ENCODE results near the gene PALLD. TPM values are rescaled to one million over a fixed set of nuclear protein-coding genes. Genes with fewer than 3 reads are reported as not detected.
"Not testable (repeated sequence)": the region's sequence is repeated elsewhere in the genome, so short reads cannot be mapped to it uniquely, and the experiment has no call there.

Gene PALLD
- total RNA-seq, 6 experiments from 2014 or later = 7.7 to 81.6 (median 24.8) TPM

GRCh38 chr4:168803732-168804131, 306.9 kb downstream of the PALLD start:
- no peak for TF ChIP-seq POLR2A (IDR thresholded peaks at IDR 0.05)
- TF ChIP-seq CTCF (IDR thresholded peaks at IDR 0.05) = no peak
- Histone ChIP-seq H3K9me3 (no peaks in the 10 kb centered on the region), H3K4me3 (no peak overlapping the region), H3K36me3 (no peaks in the 10 kb centered on the region), H3K27ac (no peak overlapping the region), H3K27me3 (no peaks in the 10 kb centered on the region), H3K4me1 (no peaks in the 10 kb centered on the region)
- 74% methylated on average over 4 of the region's 4 CpGs for WGBS (ENCODE audit: insufficient coverage, low coverage, low lambda C conversion rate, missing lambda C conversion rate)
- DNase-seq = no peak
- no peak for ATAC-seq
- intact Hi-C loops (cut with DNase I) = no loop called here

- no peaks in the 10 kb centered on the region for H3K27me3 ChIP-seq
- WGBS (ENCODE audit: insufficient coverage, low coverage, low lambda C conversion rate, missing lambda C conversion rate) = 60% methylated on average over 3 of the region's 3 CpGs
- intact Hi-C loops (cut with DNase I) = no loop called here
These were observed 307.3 kb downstream of the PALLD start for GRCh38 chr4:168804146-168804545.

GRCh38 chr4:168805341-168805740, 308.5 kb downstream of the PALLD start:
- no peak for ATAC-seq
- 49% methylated on average over 5 of the region's 5 CpGs for WGBS (ENCODE audit: insufficient coverage, low coverage, low lambda C conversion rate, missing lambda C conversion rate)
- H3K4me1 ChIP-seq = no peaks in the 10 kb centered on the region
- H3K27me3 ChIP-seq = no peaks in the 10 kb centered on the region
- H3K9me3 ChIP-seq = no peaks in the 10 kb centered on the region
- DNase-seq = no peak
- TF ChIP-seq CTCF (IDR thresholded peaks at IDR 0.05) (no peak), POLR2A (IDR thresholded peaks at IDR 0.05) (no peak)
- no peaks in the 10 kb centered on the region for H3K36me3 ChIP-seq
- no peak overlapping the region for H3K4me3 ChIP-seq
- no peak overlapping the region for H3K27ac ChIP-seq
- intact Hi-C loops (cut with DNase I) = no loop called here

More at GRCh38 chr4:168804146-168804545, 307.3 kb downstream of the PALLD start:
- no peak overlapping the region for H3K27ac ChIP-seq
- ATAC-seq (peak in 1 of 4 donors; percentile 23), DNase-seq (no peak)
- H3K4me3 ChIP-seq = no peak overlapping the region
- no peaks in the 10 kb centered on the region for H3K4me1 ChIP-seq
- no peaks in the 10 kb centered on the region for H3K9me3 ChIP-seq
- no peaks in the 10 kb centered on the region for H3K36me3 ChIP-seq
- TF ChIP-seq POLR2A (IDR thresholded peaks at IDR 0.05) = no peak
- TF ChIP-seq CTCF (IDR thresholded peaks at IDR 0.05) = no peak

DNA sequence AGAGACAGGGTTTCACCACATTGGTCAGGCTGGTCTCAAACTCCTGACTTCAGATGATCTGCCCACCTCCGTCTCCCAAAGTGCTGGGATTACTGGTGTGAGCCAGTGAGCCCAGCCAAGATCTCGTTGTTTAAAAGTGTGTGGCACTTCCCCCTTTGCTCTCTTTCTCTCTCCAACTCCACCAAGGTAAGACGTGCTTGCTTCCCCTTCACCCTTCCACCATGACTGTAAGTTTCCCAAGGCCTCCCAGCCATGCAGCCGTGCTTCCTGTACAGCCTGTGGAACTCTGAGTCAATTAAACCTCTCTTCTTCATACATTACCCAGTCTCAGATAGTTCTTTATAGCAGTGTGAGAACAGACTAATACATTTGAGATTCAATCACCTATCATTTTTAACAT, 309.4 kb downstream of the PALLD start:
- H3K27me3 ChIP-seq; H3K4me1 ChIP-seq; ATAC-seq; H3K9me3 ChIP-seq; intact Hi-C loops (cut with DNase I); DNase-seq; H3K27ac ChIP-seq; H3K4me3 ChIP-seq; H3K36me3 ChIP-seq: not testable (repeated sequence)
- 58% methylated on average over 3 of the region's 4 CpGs for WGBS (ENCODE audit: insufficient coverage, low coverage, low lambda C conversion rate, missing lambda C conversion rate)

GRCh38 chr4:168811207-168811606, 314.4 kb downstream of the PALLD start:
- 66% methylated on average over 2 of the region's 3 CpGs for WGBS (ENCODE audit: insufficient coverage, low coverage, low lambda C conversion rate, missing lambda C conversion rate)

More at GRCh38 chr4:168811207-168811606, 314.4 kb downstream of the PALLD start:
- Histone ChIP-seq H3K27me3 (no peaks in the 10 kb centered on the region), H3K27ac (no peak overlapping the region), H3K36me3 (no peaks in the 10 kb centered on the region), H3K4me1 (no peaks in the 10 kb centered on the region), H3K4me3 (no peak overlapping the region), H3K9me3 (no peaks in the 10 kb centered on the region)
- no peak for TF ChIP-seq POLR2A (IDR thresholded peaks at IDR 0.05)
- no peak for TF ChIP-seq CTCF (IDR thresholded peaks at IDR 0.05)
- intact Hi-C loops (cut with DNase I) = no loop called here
- DNase-seq (no peak), ATAC-seq (no peak)

Data from right lobe of liver (tissue), 6 donors.